Left renal cortex interstitium (tissue), 4 donors: Measurements from ENCODE around the gene MST1R. TPM values are rescaled to one million over a fixed set of nuclear protein-coding genes. Genes with fewer than 3 reads are reported as not detected.
A peak's percentile ranks its signal among the peaks of the same experiment; 100 is the strongest.

ENCODE experiments used
- DNase-seq, 4 donors: peaks; one replicate each; pipeline ENCODE4 v3.0.0-alpha.2; 2013; ENCODE audit warnings: low read depth in 4 of 4, low spot score in 2 of 4, missing footprints in 1 of 4
- polyA plus RNA-seq, 4 donors: library from polyadenylated mRNA; unstranded; fragments of 120-200 nt; gene quantifications; one replicate each; pipeline ENCODE4 v1.2.1, GENCODE V29; 2013; ENCODE audit not compliant: insufficient read length in 4 of 4

MST1R gene
- polyA plus RNA-seq, 4 donors = 1.4 to 2.4 (median 2.2) TPM

DNA sequence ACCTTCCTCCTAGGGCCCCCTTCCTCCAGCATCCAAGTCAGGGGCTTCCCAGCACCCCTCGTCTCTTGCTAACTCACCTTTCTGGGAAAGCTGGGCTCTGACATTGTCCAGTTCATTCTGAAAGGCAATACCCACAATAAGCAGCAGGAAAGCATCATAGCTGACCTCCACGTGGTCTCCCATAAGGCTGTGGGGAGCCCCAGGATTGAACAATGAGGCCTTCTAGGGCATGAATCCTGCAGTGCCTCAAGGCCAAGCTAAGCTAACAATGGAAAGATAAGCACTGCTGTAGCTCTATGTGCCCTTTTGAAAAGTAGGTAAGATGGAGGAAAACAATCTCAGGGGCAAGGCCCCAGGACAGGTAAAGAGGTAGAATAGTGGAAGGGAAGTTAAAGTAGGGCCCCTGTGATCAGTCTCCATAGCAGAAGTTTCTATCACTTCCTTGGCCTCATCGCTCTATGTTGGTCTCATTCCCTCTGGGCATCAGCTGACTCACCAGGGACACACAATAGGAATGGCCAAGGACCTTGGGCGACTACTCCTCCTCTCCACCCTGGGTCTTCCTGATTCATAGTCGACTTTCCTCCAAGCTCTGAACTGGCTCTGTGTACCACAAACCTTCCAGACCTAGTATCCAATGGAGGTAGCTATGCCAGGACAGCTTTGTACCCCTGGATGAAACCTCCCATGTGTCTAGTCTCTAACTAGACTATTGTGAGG lies 59.0 kb downstream of the MST1R start:
- no peak for DNase-seq

DNA sequence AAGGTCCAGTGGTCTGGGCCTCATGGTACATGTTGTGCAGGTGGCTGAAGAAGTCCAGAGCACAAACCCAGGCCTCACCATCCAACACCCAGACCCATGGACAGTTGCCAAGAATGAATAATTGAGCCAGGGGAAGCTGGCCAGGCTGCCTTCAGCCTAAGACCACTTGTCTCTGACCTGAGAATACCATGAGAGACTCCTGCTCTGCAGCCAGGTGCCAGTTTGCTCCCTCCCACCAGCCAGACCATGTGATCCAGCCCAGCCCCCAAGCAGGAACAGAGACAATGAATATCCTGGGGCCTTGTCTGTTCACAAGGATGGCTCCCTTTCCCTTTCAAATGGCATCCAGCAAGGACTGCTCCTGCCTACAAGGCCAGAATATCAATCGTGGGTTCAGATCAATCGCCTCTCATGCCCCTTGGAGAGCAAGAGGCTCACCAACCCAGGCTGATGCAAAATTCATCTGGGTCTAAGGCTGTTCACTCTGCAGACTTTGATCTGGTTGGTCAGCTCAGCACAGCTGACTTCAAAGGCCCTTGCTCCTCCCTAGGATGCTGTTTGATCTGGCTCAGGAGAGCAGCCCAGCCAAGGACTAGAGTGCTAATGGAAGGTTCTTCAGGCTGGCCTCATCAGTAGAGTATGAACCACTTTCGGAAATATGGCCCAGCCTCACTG lies 60.7 kb downstream of the MST1R start:
- DNase-seq = no peak

DNA sequence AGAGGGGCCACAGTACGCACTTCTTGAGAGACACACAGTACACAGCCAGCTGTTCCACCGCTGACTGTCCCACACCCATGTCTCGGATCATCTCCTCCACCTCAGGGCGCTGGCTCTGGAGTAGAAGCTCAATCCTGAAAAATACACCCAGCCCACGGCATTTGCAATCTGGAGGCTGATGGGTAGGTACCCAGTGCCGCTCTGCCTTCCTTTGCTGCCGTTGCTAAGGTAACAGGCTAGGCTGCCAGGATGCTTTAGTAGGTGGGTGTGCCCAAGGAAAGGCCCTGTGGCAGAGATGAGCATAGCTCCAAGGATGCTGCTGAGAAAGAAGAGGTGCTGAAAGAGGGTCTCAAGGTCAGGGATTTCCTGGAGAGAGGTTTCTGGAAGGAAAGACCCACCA lies 61.9 kb downstream of the MST1R start:
- DNase-seq = no peak

DNA sequence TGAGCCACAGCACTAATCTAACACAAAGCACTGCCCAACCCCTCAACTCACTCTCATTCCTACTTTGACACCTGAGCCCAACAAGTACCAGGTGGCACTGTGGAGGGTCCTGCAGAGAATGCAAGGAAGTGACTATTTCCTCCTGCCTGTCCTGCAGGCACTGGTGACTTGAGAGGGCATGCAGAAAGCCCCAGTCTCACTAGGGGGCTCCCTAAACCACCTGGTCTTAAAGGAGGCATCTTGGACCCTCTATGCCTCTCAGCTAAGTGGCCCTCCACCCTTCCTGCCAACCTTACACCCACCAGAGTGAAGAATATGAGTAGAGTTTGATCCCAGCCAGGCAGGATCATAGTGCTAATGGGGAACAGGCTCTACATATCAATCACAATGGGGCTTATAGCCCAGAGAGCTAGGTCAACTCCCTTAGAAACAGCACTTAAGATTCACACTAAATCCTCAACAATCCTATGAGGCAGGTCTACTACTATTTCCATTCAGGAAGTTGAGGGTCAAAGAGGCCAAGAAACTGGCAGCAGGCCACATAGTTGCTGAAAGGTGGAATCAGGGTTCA lies 62.5 kb downstream of the MST1R start:
- DNase-seq = no peak

DNA sequence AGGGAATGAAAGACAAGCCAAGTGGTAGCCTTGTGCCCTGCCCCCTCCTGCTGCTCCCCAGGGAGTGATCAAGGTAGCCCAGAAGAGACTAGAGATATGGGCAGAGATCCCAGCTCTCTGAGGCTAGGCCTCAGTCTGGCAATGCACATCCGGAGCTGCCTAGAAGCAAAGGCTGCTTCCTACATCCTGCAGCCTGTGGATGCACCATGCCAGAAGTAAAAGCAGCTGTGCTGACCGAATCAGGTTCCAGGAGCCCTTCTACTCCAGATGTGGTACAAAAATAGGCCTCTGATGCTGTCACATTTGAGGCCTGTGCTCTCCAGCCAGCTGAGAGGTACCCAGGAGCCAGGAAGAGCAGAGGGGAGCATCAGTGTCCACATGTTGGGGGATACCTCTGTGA lies 63.3 kb downstream of the MST1R start:
- no peak for DNase-seq

DNA sequence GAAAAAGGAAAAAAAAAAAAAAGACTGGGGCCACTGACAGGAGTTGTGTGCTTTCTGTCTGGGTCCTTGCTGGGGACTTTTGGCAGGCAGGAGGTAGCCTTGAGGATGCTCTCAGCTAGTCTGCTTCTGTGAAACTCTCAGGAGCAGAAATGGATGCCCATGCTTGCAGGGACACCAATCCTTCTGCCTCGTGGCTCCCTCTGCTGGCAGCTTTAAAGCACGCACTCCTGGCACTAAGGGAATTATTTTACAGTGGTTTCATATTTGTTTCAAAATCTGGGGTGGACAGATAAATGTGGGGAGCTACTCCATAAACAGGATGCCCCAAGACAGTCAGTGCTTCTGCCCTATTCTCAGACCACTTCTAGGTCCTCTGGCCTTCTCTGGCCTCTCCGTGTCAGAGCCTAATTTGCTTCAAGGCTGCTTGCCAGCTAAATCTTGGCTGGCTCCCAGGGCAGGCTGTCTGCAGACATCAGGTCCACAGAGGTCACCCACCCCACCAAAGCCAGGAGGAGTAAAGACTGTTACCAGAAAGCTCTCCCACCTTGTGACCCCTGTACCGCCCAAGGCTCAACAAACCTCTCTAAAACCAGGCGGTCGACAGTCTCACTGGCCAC lies 64.4 kb downstream of the MST1R start:
- peak in 3 of 4 donors; percentile 50 to 73 (median 65) for DNase-seq

Other genes with a start within 250 kb of the MST1R start
- 100 to 1,000 TPM; 136 to 159 (median 151) TPM for gene APEH, start 229.5 kb downstream of the MST1R start, polyA plus RNA-seq
- gene MST1, start 214.4 kb downstream of the MST1R start, polyA plus RNA-seq = 100 to 1,000 TPM; 107 to 397 (median 172) TPM
- gene RNF123, start 214.3 kb downstream of the MST1R start, polyA plus RNA-seq = 10 to 100 TPM; 32.1 to 45.3 (median 39.0) TPM
- 1 to 10 TPM; 1.0 to 2.5 (median 2.1) TPM for gene AMIGO3, start 184.2 kb downstream of the MST1R start, polyA plus RNA-seq
- 10 to 100 TPM; 11.4 to 19.2 (median 18.1) TPM for gene GMPPB, start 179.9 kb downstream of the MST1R start, polyA plus RNA-seq
- 10 to 100 TPM; 43.3 to 54.8 (median 53.4) TPM for gene IP6K1, start 117.3 kb downstream of the MST1R start, polyA plus RNA-seq
- gene CDHR4, start 104.0 kb downstream of the MST1R start, polyA plus RNA-seq = under 1 TPM in 1 of 4 donors, not detected in 3; 0.16 TPM
- gene INKA1, start 100.6 kb downstream of the MST1R start, polyA plus RNA-seq = 10 to 100 TPM in 3 of 4 donors, 1 to 10 TPM in 1; 8.8 to 18.4 (median 12.7) TPM
- gene UBA7, start 89.9 kb downstream of the MST1R start, polyA plus RNA-seq = 10 to 100 TPM; 36.0 to 52.0 (median 39.9) TPM
- gene TRAIP, start 47.3 kb downstream of the MST1R start, polyA plus RNA-seq = 10 to 100 TPM in 2 of 4 donors, 1 to 10 TPM in 2; 9.4 to 12.7 (median 11.1) TPM
- gene CAMKV, start 34.0 kb downstream of the MST1R start, polyA plus RNA-seq = under 1 TPM; 0.08 to 0.43 (median 0.17) TPM
- 1 to 10 TPM; 7.0 to 9.7 (median 8.7) TPM for gene MON1A, start 25.9 kb upstream of the MST1R start, polyA plus RNA-seq
- 100 to 1,000 TPM in 3 of 4 donors, 10 to 100 TPM in 1; 82.1 to 197 (median 145) TPM for gene RBM6, start 36.3 kb upstream of the MST1R start, polyA plus RNA-seq
- gene RBM5, start 185.0 kb upstream of the MST1R start, polyA plus RNA-seq = 100 to 1,000 TPM; 202 to 421 (median 311) TPM